ENCODE results near the gene AHNAK2. TPM values are rescaled to one million over a fixed set of nuclear protein-coding genes. Genes with fewer than 3 reads are reported as not detected.
"Not testable (repeated sequence)": the region's sequence is repeated elsewhere in the genome, so short reads cannot be mapped to it uniquely, and the experiment has no call there.

Gene AHNAK2
- total and polyA plus RNA-seq, 9 donors: 0.94 to 24.6 (median 3.9) TPM

GRCh38 chr14:104925214-104925854, 52.8 kb downstream of the AHNAK2 start:
- WGBS, 3 donors: 71 to 84% (median 78%) methylated on average over 7 to 10 of the region's 10 CpGs
- Histone ChIP-seq H3K36me3 (no peaks in the 10 kb centered on the region), H3K4me3 (no peak overlapping the region), H3K4me1 (ENCODE audit: insufficient read depth) (no peaks in the 10 kb centered on the region), H3K27me3 (no peaks in the 10 kb centered on the region), H3K9me3 (no peaks in the 10 kb centered on the region), H3K27ac (no peak overlapping the region)
- intact Hi-C loops (cut with DNase I): no loop called here
- TF ChIP-seq POLR2A (IDR thresholded peaks at IDR 0.05) (no peak), EP300 (IDR thresholded peaks at IDR 0.05) (no peak), CTCF (IDR thresholded peaks at IDR 0.05) (no peak)
- no peak for DNase-seq

- DNase-seq: no peak
- Histone ChIP-seq H3K4me1 (ENCODE audit: insufficient read depth) (no peaks in the 10 kb centered on the region), H3K4me3 (no peak within 1 kb of the TSS), H3K27me3 (no peaks in the 10 kb centered on the region), H3K27ac (no peak within 1 kb of the TSS), H3K9me3 (no peaks in the 10 kb centered on the region), H3K36me3 (no peaks in the 10 kb centered on the region)
- TF ChIP-seq EP300 (IDR thresholded peaks at IDR 0.05) (no peak), POLR2A (IDR thresholded peaks at IDR 0.05) (no peak), CTCF (IDR thresholded peaks at IDR 0.05) (no peak)
- WGBS, 3 donors: 81 to 84% (median 82%) methylated on average over 14 of the region's 14 CpGs
- intact Hi-C loops (cut with DNase I): no loop called here
Observed at GRCh38 chr14:104924421-104925213, 53.6 kb downstream of the AHNAK2 start, which contains the start of gene PLD4. Gene PLD4 (plus strand): TSS chr14:104924879. CDS start chr14:104927141, 2,262 bp downstream.

GRCh38 chr14:104923640-104924420, 54.3 kb downstream of the AHNAK2 start:
- no peaks in the 10 kb centered on the region for H3K27me3 ChIP-seq
- no peak for TF ChIP-seq POLR2A (IDR thresholded peaks at IDR 0.05)
- TF ChIP-seq EP300 (IDR thresholded peaks at IDR 0.05): no peak
- TF ChIP-seq CTCF (IDR thresholded peaks at IDR 0.05): no peak
- intact Hi-C loops (cut with DNase I): no loop called here
- no peak overlapping the region for H3K27ac ChIP-seq
- H3K4me3 ChIP-seq: no peak overlapping the region
- 87 to 94% (median 88%) methylated on average over 4 of the region's 4 CpGs for WGBS, 3 donors
- no peak for DNase-seq
- H3K4me1 ChIP-seq (ENCODE audit: insufficient read depth): no peaks in the 10 kb centered on the region
- no peaks in the 10 kb centered on the region for H3K36me3 ChIP-seq
- no peaks in the 10 kb centered on the region for H3K9me3 ChIP-seq

GRCh38 chr14:104919993-104920315, 58.2 kb downstream of the AHNAK2 start:
- Histone ChIP-seq H3K4me3 (no peak overlapping the region), H3K4me1 (ENCODE audit: insufficient read depth) (no peaks in the 10 kb centered on the region), H3K27me3 (no peaks in the 10 kb centered on the region), H3K9me3 (no peaks in the 10 kb centered on the region), H3K36me3 (no peaks in the 10 kb centered on the region), H3K27ac (no peak overlapping the region)
- 63 to 74% (median 72%) methylated on average over 3 of the region's 3 CpGs for WGBS, 3 donors
- intact Hi-C loops (cut with DNase I): no loop called here
- TF ChIP-seq EP300 (IDR thresholded peaks at IDR 0.05): no peak
- TF ChIP-seq CTCF (IDR thresholded peaks at IDR 0.05): no peak
- TF ChIP-seq POLR2A (IDR thresholded peaks at IDR 0.05): no peak
- DNase-seq: no peak

- H3K27ac ChIP-seq; H3K4me3 ChIP-seq; DNase-seq; intact Hi-C loops (cut with DNase I); H3K36me3 ChIP-seq; H3K27me3 ChIP-seq; H3K4me1 ChIP-seq (ENCODE audit: insufficient read depth); H3K9me3 ChIP-seq: not testable (repeated sequence)
- 65 to 67% (median 67%) methylated on average over 12 of the region's 12 CpGs for WGBS, 3 donors
Observed at GRCh38 chr14:104919152-104919992, 58.8 kb downstream of the AHNAK2 start.

Measured in ovary (tissue), 9 donors.